HG02943 (cell line): ENCODE results near the gene SPTLC2.

Source experiments
- ATAC-seq: cut with Tn5 transposase; IDR thresholded peaks from one replicate; pipeline ENCODE4 v1.9.1; 2021; ENCODE audit warnings: mild to moderate bottlenecking, low read depth, moderate library complexity; ENCODE audit not compliant: unreplicated experiment

The SPTLC2 gene

DNA sequence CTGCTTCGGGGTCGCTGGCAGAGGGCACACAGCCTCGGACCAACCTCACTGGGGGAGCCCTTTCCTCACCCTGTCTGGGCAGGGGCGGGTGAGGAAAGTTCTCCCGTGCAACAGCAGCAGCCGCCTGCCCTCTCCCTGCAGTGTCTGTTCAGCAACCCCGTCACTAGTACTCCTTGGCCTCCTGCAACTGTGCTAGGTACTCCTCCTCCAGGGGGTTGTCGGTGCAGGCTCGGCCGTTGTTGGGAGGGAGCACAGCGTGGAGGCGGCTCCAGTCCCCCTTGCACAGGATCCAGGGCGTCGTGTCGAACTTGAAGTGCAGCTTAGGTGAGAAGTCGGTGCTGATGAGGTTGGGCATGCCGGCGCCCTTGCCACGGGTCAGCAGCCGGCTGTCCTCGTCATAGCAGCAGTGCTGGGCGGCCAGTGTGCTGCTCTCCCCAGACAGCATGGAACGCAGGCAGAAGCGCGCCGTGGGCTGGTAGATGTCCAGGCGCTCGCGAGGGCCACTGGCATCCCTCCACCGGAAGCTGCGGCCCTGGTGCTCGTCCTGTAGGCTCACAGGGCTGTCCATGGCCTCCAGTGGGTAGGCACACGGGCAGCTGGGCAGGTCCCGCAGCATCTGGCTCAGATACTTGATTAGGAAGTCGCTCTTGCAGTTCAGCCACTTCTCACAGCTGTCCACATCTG lies 140.9 kb downstream of the SPTLC2 start:
- ATAC-seq: no peak

DNA sequence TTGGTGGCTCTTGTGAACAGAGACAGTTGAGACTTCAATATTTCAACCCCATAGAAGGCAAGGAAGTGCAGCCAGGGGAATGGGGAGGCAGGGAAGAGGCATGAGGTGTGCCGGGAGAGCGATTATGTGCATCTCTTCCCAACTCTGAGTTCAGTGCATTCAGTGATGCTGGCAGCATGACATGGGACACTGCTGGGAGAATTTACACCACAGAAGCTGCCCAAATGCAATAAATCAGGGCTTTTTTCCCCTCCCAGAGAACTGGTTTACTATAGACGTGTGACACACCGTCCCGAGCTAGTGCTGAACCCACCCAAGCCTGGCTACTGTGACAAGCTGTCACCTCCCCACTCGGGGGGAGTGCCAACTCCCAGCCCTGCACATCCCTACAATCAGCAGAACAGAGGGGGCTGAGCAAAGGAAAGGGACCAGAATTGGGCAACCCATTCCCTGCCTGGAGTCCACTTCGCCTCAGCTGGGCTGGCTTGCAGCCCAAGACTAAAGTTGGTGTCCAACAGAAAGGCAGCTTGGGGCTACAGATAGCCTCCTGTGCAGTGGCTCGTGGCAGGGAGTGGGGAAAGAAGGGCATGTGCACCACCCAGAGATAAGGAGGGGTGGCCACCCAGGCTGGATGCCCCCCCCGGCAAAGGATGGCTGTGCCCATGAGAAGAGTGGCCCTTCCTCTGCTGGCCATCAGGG lies 141.8 kb downstream of the SPTLC2 start:
- no peak for ATAC-seq

DNA sequence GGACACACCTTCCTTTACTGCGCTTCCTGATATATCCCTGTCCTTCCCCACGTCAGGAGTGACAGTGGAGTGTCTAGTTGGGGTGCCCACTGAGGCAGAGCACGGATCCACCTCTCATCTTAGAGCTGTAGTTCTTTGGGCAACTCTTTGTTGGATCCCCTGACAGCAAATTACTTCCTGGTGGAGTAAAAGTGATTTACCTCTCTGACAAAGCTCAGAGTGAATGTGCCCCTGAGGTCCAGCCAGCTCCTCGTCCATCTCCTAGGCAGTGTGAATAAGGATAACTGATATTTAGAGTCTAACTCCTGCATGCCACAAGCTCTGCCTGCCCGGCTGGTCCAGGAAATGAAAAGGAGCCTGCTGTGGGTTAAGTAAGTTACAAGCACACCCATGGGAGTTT lies 142.5 kb downstream of the SPTLC2 start:
- ATAC-seq: no peak

DNA sequence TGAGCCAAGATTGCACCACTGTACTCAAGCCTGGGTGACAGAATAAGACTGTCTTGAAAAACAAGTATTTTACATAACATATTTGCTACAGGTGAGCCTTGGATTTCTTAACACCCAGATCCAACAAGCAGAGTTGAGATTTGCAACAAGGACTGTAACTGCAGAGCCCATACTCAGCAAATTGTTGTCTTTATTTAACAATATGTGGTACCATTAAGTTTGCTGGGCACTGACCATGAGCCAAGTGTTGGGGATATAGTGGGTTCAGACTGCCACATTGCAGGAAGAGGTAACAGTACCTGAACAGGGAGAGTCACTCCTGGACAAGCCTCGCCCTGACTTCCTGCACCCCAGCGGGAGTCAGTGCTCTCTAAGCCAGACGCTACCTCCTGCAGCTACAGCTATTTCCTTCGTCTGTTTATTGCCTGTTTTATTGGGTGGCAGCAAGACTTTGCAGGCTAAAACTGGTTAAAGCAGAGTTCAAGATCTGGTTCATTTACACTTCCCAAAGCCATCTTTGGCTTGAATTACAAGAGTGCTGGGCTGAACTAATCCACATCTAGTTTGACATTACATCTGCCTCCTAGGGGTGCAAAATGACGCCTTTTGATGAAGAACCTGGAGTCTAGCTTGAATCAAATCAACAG lies 146.1 kb downstream of the SPTLC2 start:
- ATAC-seq: no peak

DNA sequence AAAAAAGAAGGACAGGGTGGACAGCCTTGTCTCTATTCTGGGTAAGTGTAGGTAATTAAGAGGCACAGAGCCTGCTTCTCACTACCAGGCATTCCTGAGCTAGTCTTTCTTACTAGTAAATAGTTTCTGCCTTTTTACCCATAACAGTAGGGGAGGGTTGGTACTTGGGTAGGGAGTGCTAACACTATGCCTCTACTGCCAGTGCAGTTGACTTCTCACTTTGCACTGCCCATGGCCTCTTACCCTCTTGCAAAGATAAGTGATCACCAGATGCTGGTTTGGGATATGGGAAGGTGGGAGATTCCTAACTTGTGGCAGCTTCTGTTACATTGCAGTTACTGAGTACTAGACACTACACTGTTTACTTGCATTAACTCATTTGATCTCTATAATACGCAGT lies 146.9 kb downstream of the SPTLC2 start:
- no peak for ATAC-seq

DNA sequence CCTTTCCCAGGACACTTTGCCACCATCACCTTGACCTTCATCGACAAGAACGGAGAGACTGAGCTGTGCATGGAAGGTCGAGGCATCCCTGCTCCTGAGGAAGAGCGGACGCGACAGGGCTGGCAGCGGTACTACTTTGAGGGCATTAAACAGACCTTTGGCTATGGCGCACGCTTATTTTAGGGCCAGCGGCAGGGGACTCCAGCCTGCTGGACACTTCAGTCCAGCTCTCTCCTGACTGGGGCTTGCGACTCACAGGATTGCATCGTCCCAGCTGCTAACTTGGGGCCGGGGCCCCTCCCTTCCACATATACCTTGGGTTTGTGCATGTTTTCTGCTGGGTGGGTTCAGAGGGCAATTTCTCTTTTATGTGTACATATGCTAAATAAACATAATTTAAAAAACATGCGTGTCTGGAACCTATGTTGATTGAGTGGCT lies 147.4 kb downstream of the SPTLC2 start:
- no peak for ATAC-seq

DNA sequence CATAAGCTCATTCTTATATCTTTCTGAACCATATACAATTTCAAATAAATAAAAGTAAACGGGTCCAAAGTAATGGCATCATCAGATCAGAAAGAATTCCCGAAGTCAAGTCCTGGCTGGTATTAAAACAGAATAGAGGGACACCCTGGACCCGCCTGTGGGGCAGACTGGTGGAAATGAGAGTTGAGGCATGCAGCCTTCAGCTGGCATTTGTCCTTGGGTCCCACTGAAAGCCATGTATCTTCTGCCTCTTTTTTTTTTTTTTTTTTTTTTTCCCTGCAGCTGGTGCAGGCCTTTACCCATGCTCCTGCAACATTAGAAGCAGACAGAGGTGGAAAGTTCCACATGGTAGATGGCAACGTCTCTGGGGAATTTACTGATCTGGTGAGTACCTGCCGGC lies 148.6 kb downstream of the SPTLC2 start:
- no peak for ATAC-seq

DNA sequence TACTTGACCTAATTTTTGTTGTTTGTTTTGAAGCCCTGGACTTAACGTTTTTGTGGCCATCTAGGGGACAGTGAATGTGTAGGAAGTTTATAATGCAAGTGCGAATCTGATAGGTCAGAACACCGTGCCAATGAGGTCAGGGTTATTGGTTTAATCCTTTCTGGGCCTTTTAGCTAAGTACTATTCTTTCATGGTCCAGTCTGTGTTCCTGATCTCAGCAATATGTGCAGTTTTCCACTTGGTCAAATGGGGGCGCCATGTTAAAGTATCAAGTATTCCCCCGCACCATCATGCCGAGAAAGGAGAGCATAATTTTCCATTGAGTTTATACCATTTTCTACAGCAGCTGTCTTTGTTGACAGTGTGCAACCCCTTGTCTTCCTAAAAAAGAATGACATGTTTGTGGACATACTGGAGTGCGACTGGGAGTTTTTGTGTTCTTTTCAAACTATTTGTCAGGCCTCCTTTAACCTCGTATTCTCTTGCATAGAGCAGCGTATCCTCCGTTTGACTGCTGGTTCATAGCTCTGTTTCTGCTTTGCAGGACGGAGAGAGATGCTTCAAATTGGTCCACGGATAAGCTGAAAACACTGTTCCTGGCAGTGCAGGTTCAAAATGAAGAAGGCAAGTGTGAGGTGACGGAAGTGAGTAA lies 157.2 kb downstream of the SPTLC2 start:
- no peak for ATAC-seq

DNA sequence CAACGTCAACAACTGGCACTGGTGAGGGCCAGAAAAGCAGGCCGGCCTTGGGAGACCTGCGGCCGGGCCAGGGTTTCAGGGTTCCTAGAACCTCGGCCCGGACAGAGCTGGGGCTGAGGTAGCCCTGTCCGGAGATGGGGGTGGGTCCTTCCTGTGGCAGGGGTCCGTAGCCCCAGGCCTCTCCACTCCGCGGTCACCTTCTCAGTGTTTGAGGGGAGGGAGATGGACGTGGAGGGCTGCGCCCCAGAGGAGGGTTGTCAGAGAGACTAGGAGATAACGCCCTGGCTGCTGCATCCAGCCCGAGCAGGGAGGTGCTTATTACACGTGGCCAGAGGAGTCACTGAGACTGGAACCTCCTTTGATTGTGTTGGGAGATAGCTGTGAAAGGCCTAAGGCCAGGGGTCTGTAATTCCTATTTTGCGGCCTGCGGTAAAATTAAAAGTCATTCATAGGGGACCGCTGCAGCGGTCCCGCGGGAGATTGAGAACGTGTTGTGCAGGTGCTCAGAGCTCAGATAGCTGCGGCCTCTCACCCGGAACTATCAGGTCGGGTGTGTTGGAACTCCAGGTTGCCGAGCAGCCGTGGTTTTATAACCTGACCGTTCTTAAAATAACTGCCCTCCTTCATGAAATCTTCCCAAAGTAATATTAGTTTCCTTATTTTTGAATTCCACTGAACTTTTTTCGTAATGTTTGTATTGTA lies 158.0 kb downstream of the SPTLC2 start:
- peak; percentile 14 for ATAC-seq

DNA sequence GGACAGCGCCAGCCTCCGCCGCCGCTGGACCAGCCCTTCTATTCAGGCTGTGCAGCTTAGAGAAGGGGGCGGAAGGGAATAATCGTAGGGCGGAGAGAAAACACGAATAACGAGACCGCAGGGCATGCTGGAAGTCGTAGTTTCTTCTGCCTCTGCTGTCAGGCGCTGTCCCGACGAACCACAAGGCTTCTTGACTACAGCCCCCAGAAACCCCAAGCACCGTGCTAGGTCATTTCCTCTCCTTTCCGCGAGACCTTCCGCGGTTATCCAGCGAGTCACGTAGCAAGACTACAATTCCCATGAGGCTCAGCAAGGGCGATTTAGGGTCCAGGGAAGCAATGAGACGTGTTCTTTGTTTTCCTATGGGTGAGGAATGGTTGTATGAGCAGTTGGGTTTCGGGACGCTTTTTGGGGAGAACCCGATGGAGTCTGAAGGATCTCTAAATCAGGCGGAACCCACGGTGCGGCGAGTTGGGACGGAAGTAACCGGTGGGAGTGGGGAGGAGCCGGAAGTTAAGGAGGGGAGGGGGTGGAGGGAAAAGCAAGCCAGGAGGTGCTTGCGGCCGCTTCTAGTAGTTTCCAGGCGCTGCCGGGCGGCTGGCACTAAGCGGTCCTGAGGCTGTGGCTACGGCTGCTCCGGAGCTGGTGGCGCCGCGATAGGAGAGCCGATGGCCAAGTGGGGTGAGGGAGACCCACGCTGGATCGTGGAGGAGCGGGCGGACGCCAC lies 158.8 kb downstream of the SPTLC2 start, which contains the start of the genes AHSA1 and VIPAS39:
Gene AHSA1 (plus strand): TSS at position 572 of the 727 bp plus-strand sequence. CDS start 97 bp downstream, at position 669.
Gene VIPAS39 (minus strand): TSS at position 80 of the 727 bp plus-strand sequence. CDS start 3,499 bp downstream, outside the sequence.
- peak; percentile 88 for ATAC-seq

DNA sequence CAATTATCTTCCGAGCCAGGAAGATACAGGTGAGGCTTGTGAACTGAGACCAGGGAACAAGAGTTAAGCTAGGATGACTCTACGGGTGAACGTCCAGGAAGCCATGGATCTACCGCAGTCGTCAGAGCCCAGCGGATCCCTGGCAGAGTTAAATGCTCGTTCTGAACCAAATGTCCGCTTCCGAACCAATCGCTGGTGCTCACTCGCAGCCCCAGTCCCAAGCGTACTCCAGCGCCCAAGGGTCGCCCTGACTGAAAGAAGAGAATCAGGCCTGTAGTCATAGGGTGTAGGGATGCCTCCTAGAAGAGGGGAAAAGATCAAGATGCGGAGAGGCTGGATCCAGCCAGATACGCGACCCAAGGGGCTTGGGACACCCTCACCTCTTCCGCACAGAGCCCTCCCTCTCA lies 159.3 kb downstream of the SPTLC2 start:
- peak; percentile 27 for ATAC-seq
